ENCODE measurements around the gene MYT1.

DNA sequence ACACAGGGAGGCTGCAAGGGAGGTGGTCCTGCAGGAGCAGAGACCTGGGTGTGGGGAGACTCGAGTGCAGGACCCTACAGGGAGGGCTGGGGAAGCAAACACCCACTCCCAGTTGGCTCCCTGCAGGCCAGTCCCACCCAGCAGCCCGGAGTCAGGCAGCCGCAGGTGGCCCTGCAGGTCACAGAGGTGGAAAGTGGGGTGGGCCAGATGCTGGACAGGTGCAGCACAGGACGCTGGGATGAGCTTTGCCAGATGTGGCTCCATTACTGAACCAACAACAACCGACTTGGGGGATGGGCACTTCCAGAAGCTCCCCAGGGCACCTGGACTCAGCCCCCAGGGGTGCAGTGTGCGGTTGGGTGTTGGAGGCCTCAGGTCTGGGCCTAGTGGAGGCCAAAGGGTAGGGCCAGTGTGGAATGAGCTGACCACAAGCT, 26.6 kb upstream of the MYT1 start:
- TF ChIP-seq POLR2A (IDR thresholded peaks at IDR 0.05; ENCODE audit: low read length) (no peak), GATA1 (IDR thresholded peaks at IDR 0.05; ENCODE audit: low read depth, low read length) (no peak)

Measured in erythroblast (primary cell).